IgD-negative memory B cell (primary cell): ENCODE data around the gene CFAP99. TPM values are rescaled to one million over a fixed set of nuclear protein-coding genes. Genes with fewer than 3 reads are reported as not detected.
A peak's percentile ranks its signal among the peaks of the same experiment; 100 is the strongest.

Experiments
- H3K27ac Mint-ChIP-seq, 3 donors: one replicate each; pipeline ENCODE4 v1.8.0; 2020 to 2022; ENCODE audit warnings: mild to moderate bottlenecking in 3 of 3, mixed read lengths in 3 of 3, moderate library complexity in 1 of 3
- H3K27me3 Mint-ChIP-seq: one replicate; pipeline ENCODE4 v1.8.0; 2021; ENCODE audit warnings: mixed read lengths
- H3K36me3 Mint-ChIP-seq: one replicate; pipeline ENCODE4 v1.8.0; 2020; ENCODE audit warnings: mild to moderate bottlenecking, mixed read lengths
- H3K4me1 Mint-ChIP-seq, 3 donors: one replicate each; pipeline ENCODE4 v1.8.0; 2020 to 2022; ENCODE audit warnings: mixed read lengths in 3 of 3, mild to moderate bottlenecking in 1 of 3
- H3K4me3 Mint-ChIP-seq, 4 donors: one replicate each; pipeline ENCODE4 v1.8.0; 2020 to 2022; ENCODE audit warnings: mild to moderate bottlenecking in 4 of 4, mixed read lengths in 4 of 4, moderate library complexity in 3 of 4
- H3K9me3 Mint-ChIP-seq, 3 donors: one replicate each; pipeline ENCODE4 v1.8.0; 2020 to 2021; ENCODE audit warnings: mixed read lengths in 3 of 3, mild to moderate bottlenecking in 1 of 3
- polyA plus RNA-seq: library from polyadenylated mRNA; unstranded; fragments of 300-500 nt; fragmentation: Illumina TruSeq; gene quantifications from one replicate; pipeline ENCODE4 v1.2.3, GENCODE V29; 2021

Gene CFAP99
- polyA plus RNA-seq, 1 donor from 2014 or later, result not detected

GRCh38 chr4:2397596-2398379 lies 21.0 kb upstream of the CFAP99 start:
- no peaks in the 10 kb centered on the region for H3K9me3 Mint-ChIP-seq
- no peaks in the 10 kb centered on the region for H3K36me3 Mint-ChIP-seq
- H3K27ac Mint-ChIP-seq, result no peak overlapping the region
- no peak overlapping the region for H3K4me3 Mint-ChIP-seq
- H3K4me1 Mint-ChIP-seq, result peaks cover 9 to 15% (median 14%) of the 10 kb centered on the region in 3 donors
- H3K27me3 Mint-ChIP-seq, result peaks cover 33% of the 10 kb centered on the region

GRCh38 chr4:2399216-2399615 lies 19.5 kb upstream of the CFAP99 start:
- Mint-ChIP-seq H3K27ac (no peak overlapping the region), H3K36me3 (no peaks in the 10 kb centered on the region), H3K4me1 (peaks cover 0 to 4% (median 4%) of the 10 kb centered on the region in 3 donors), H3K9me3 (peaks cover 0 to under 1% (median 0%) of the 10 kb centered on the region in 3 donors), H3K27me3 (peaks cover 26% of the 10 kb centered on the region), H3K4me3 (no peak overlapping the region)

- Mint-ChIP-seq H3K36me3 (no peaks in the 10 kb centered on the region), H3K27me3 (peaks cover 22% of the 10 kb centered on the region), H3K27ac (peak overlapping the region in 1 of 3 donors; percentile 71), H3K4me1 (peaks cover 0 to 4% (median 2%) of the 10 kb centered on the region in 3 donors), H3K9me3 (peaks cover 0 to 2% (median 0%) of the 10 kb centered on the region in 3 donors), H3K4me3 (no peak overlapping the region)
Measured at GRCh38 chr4:2399631-2400190, 19.0 kb upstream of the CFAP99 start.

GRCh38 chr4:2400841-2401609 lies 17.7 kb upstream of the CFAP99 start:
- no peaks in the 10 kb centered on the region for H3K36me3 Mint-ChIP-seq
- peaks cover 0 to 4% (median 2%) of the 10 kb centered on the region in 3 donors for H3K4me1 Mint-ChIP-seq
- no peak overlapping the region for H3K4me3 Mint-ChIP-seq
- peaks cover 18% of the 10 kb centered on the region for H3K27me3 Mint-ChIP-seq
- peak overlapping the region in 1 of 3 donors; percentile 71 for H3K27ac Mint-ChIP-seq
- H3K9me3 Mint-ChIP-seq, result peaks cover 0 to 2% (median 0%) of the 10 kb centered on the region in 3 donors

GRCh38 chr4:2401610-2401983 lies 17.2 kb upstream of the CFAP99 start:
- peaks cover 0 to 2% (median 0%) of the 10 kb centered on the region in 3 donors for H3K9me3 Mint-ChIP-seq
- H3K27ac Mint-ChIP-seq, result no peak overlapping the region
- peaks cover 18% of the 10 kb centered on the region for H3K27me3 Mint-ChIP-seq
- H3K4me3 Mint-ChIP-seq, result peak overlapping the region in 2 of 4 donors; percentile 39 to 80
- H3K36me3 Mint-ChIP-seq, result no peaks in the 10 kb centered on the region
- H3K4me1 Mint-ChIP-seq, result peaks cover 0 to 4% (median 2%) of the 10 kb centered on the region in 3 donors

- Mint-ChIP-seq H3K27me3 (peaks cover 18% of the 10 kb centered on the region), H3K27ac (no peak overlapping the region), H3K36me3 (no peaks in the 10 kb centered on the region), H3K4me3 (peak overlapping the region in 3 of 4 donors; percentile 49 to 80 (median 57)), H3K9me3 (peaks cover 0 to 2% (median 0%) of the 10 kb centered on the region in 3 donors), H3K4me1 (peaks cover 0 to 4% (median 2%) of the 10 kb centered on the region in 3 donors)
Measured at GRCh38 chr4:2402048-2402842, 16.5 kb upstream of the CFAP99 start.

GRCh38 chr4:2402941-2403340 lies 15.8 kb upstream of the CFAP99 start:
- H3K36me3 Mint-ChIP-seq, result no peaks in the 10 kb centered on the region
- peaks cover 0 to 2% (median 0%) of the 10 kb centered on the region in 3 donors for H3K9me3 Mint-ChIP-seq
- H3K4me3 Mint-ChIP-seq, result no peak overlapping the region
- no peak overlapping the region for H3K27ac Mint-ChIP-seq
- H3K4me1 Mint-ChIP-seq, result peaks cover 0 to 2% (median 2%) of the 10 kb centered on the region in 3 donors
- peaks cover 14% of the 10 kb centered on the region for H3K27me3 Mint-ChIP-seq

GRCh38 chr4:2406406-2406805 lies 12.3 kb upstream of the CFAP99 start:
- Mint-ChIP-seq H3K36me3 (no peaks in the 10 kb centered on the region), H3K4me1 (peaks cover 0 to 5% (median 2%) of the 10 kb centered on the region in 3 donors), H3K9me3 (peaks cover 0 to 2% (median 0%) of the 10 kb centered on the region in 3 donors), H3K27me3 (peaks cover 10% of the 10 kb centered on the region), H3K4me3 (no peak overlapping the region), H3K27ac (no peak overlapping the region)

GRCh38 chr4:2406920-2407319 lies 11.8 kb upstream of the CFAP99 start:
- peaks cover 10% of the 10 kb centered on the region for H3K27me3 Mint-ChIP-seq
- H3K27ac Mint-ChIP-seq, result no peak overlapping the region
- H3K36me3 Mint-ChIP-seq, result no peaks in the 10 kb centered on the region
- peak overlapping the region in 1 of 4 donors; percentile 74 for H3K4me3 Mint-ChIP-seq
- peaks cover 0 to 5% (median 2%) of the 10 kb centered on the region in 3 donors for H3K4me1 Mint-ChIP-seq
- peaks cover 0 to 2% (median 0%) of the 10 kb centered on the region in 3 donors for H3K9me3 Mint-ChIP-seq

GRCh38 chr4:2407991-2408342 lies 10.8 kb upstream of the CFAP99 start:
- no peaks in the 10 kb centered on the region for H3K36me3 Mint-ChIP-seq
- H3K4me1 Mint-ChIP-seq, result peaks cover 6 to 14% (median 9%) of the 10 kb centered on the region in 3 donors
- no peak overlapping the region for H3K27ac Mint-ChIP-seq
- H3K4me3 Mint-ChIP-seq, result no peak overlapping the region
- peaks cover 10% of the 10 kb centered on the region for H3K27me3 Mint-ChIP-seq
- peaks cover 0 to 2% (median 0%) of the 10 kb centered on the region in 3 donors for H3K9me3 Mint-ChIP-seq

- Mint-ChIP-seq H3K9me3 (peaks cover 0 to 2% (median 0%) of the 10 kb centered on the region in 3 donors), H3K4me3 (no peak overlapping the region), H3K27ac (peak overlapping the region in 1 of 3 donors; percentile 71), H3K27me3 (peaks cover 12% of the 10 kb centered on the region), H3K4me1 (peaks cover 8 to 19% (median 14%) of the 10 kb centered on the region in 3 donors), H3K36me3 (no peaks in the 10 kb centered on the region)
Measured at GRCh38 chr4:2408401-2408958, 10.3 kb upstream of the CFAP99 start.

- Mint-ChIP-seq H3K27ac (no peak overlapping the region), H3K27me3 (peaks cover 13% of the 10 kb centered on the region), H3K9me3 (peaks cover 0 to 2% (median 0%) of the 10 kb centered on the region in 3 donors), H3K36me3 (no peaks in the 10 kb centered on the region), H3K4me1 (peaks cover 8 to 21% (median 19%) of the 10 kb centered on the region in 3 donors), H3K4me3 (no peak overlapping the region)
Measured at GRCh38 chr4:2408976-2409375, 9.8 kb upstream of the CFAP99 start.

- Mint-ChIP-seq H3K36me3 (no peaks in the 10 kb centered on the region), H3K27me3 (peaks cover 14% of the 10 kb centered on the region), H3K4me3 (no peak overlapping the region), H3K4me1 (peaks cover 8 to 24% (median 22%) of the 10 kb centered on the region in 3 donors), H3K27ac (no peak overlapping the region), H3K9me3 (no peaks in the 10 kb centered on the region)
Measured at GRCh38 chr4:2409381-2409783, 9.4 kb upstream of the CFAP99 start.
